Pulmonary artery endothelial cell (primary cell): Measurements from ENCODE around the gene MTG1. TPM values are rescaled to one million over a fixed set of nuclear protein-coding genes. Genes with fewer than 3 reads are reported as not detected.
"Not testable (repeated sequence)": the region's sequence is repeated elsewhere in the genome, so short reads cannot be mapped to it uniquely, and the experiment has no call there.

Experiments used
- DNase-seq: peaks from one replicate; pipeline ENCODE4 v3.0.0-alpha.2; 2011; ENCODE audit warnings: low read depth, low spot score
- total RNA-seq: library from RNA; depleted of rRNA; stranded (reverse); fragments of >200 nt; gene quantifications from 2 replicates; pipeline ENCODE4 v1.2.3, GENCODE V29; 2014

Gene MTG1
- total RNA-seq, 1 donor from 2014 or later, result 46.0 TPM

GRCh38 chr10:133358925-133359310, 35.0 kb upstream of the MTG1 start:
- no peak for DNase-seq

- no peak for DNase-seq
Measured at GRCh38 chr10:133359554-133359971, 34.4 kb upstream of the MTG1 start.

DNA sequence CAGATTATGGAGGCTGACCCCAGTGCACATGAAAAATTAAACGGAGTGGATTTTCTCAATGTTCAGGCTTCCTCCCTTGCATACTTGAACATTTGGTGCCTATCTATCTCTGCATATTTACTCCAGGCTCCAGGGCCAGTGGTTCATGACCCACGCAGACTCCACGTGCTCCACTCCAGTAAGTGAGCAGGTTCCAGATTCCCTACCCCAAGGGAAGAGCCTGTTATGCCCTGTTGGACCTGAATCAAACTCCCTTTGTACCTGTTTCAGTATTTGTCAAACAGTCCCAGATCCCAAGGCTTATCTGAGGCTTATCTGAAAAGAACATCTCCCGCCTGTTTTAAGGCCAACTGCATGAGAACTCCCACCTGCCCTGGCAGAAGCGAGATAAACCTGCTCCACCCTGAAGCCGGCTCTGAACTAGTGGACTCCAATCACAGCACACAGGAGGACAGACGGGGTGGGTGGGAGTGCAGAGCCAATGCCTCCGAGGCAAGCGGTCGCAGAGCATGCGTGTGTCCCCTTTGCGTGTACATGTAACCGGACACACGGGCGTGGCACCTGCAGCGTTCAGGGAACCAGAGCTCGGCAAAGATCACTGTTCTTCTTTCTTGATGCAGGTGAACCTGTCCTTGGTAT, 33.9 kb upstream of the MTG1 start:
- no peak for DNase-seq

DNA sequence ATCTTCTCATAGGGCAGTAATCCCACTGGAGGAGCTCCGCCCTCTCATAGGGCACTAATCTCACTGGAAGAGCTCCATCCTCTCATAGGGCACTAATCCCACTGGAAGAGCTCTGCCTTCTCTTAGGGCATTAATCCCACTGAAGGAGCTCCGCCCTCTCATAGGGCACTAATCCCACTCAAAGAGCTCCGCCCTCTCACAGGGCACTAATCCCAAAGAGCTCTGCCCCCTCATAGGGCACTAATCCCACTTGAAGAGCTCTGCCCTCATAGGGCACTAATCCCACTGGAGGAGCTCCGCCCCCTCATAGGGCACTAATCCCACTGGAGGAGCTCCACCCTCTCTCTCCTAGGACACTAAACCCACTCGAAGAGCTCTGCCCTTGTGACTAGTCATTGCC, 32.7 kb upstream of the MTG1 start:
- DNase-seq, result no peak

DNA sequence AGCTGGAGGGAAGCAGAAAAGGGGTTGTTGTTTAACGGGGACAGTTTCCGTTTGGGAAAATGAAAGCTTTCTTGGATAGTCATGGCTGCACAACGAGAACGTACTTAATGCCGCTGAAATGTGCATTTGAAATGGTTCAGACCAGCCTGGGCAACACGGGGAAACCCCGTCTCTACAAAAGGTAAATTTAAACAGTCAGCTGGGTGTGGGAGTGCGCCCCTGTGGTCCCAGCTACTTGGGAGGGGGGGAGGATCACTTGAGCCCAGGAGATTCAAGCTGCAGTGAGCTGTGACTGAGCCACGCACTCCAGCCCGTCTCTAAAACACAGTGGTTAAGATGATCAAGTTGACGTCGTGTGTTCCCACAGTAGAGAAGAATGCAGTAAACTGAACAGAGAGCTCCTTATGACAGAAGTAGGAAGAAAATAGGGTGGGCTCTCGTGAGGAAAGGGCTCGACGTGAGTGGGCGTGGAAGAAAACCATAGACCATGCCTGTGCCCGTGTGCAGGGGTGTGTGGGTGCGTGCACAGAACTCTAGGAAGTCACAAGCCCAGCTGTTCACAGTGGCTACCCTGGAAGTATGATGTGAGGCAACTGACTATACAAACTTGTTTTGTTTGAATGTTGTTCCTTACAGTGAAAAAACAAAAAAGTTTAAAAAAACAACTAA, 32.0 kb upstream of the MTG1 start:
- no peak for DNase-seq

GRCh38 chr10:133362846-133363245, 31.1 kb upstream of the MTG1 start:
- no peak for DNase-seq

- no peak for DNase-seq
Measured at GRCh38 chr10:133364645-133365431, 29.1 kb upstream of the MTG1 start.

- no peak for DNase-seq
Measured at GRCh38 chr10:133365461-133366129, 28.4 kb upstream of the MTG1 start.

DNA sequence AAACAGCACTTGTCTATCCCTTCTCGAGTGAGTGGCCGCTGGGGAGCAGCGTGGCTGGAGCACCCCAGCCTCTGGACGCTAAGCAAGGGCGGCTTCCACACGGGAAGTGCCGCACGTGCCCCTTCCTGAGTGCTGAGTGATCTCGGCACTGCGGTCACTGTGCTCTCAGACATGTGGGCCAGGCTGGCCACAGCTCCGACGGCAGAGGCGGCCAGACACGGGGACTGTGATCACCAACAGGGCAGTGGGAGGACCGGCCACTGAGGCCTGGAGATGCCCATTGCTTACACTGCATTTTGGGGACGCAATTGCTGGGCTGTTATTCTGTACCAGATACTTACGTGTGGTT, 27.9 kb upstream of the MTG1 start:
- no peak for DNase-seq

- no peak for DNase-seq
Measured at GRCh38 chr10:133366751-133367150, 27.2 kb upstream of the MTG1 start.

DNA sequence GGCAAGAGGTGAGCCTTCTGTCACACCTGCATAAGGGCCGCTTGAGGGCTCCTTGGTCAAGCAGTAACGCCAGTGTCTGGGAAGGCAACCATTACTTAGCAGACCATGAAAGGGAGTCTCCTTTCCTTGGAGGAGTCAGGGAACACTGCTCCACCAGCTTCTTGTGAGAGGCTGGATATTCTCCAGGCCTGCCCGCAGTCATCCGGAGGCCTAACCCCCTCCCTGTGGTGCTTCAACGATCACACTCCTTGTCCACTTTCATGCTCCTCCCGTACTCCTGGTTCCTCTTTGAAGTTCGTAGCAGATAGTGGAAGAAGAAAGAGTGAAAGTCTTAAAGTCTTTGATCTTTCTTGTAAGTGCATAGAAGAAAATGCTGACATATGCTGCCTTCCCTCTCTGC, 26.5 kb upstream of the MTG1 start:
- not testable (repeated sequence) for DNase-seq

DNA sequence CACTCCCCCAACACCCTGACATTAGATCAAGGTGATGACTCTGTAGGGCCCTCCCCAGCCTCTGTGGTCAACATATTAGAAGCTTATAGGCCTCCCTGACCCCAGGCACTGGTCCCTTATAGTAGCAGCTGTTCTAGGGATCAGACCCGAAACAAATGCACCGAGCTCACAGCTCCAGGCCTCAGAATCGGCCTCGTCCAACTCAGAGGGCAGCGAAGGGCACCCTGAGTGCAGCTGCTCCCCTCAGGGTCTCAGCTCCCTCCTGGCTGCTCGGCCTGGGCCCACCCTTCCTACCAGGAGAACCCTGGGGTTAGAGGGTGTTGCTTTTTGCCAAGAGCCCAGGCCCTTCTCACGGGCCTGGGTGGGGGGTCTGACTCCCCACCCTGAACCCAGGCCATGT, 25.8 kb upstream of the MTG1 start:
- no peak for DNase-seq

- no peak for DNase-seq
Measured at GRCh38 chr10:133370030-133370786, 23.7 kb upstream of the MTG1 start.

- no peak for DNase-seq
Measured at GRCh38 chr10:133372507-133372906, 21.4 kb upstream of the MTG1 start.

DNA sequence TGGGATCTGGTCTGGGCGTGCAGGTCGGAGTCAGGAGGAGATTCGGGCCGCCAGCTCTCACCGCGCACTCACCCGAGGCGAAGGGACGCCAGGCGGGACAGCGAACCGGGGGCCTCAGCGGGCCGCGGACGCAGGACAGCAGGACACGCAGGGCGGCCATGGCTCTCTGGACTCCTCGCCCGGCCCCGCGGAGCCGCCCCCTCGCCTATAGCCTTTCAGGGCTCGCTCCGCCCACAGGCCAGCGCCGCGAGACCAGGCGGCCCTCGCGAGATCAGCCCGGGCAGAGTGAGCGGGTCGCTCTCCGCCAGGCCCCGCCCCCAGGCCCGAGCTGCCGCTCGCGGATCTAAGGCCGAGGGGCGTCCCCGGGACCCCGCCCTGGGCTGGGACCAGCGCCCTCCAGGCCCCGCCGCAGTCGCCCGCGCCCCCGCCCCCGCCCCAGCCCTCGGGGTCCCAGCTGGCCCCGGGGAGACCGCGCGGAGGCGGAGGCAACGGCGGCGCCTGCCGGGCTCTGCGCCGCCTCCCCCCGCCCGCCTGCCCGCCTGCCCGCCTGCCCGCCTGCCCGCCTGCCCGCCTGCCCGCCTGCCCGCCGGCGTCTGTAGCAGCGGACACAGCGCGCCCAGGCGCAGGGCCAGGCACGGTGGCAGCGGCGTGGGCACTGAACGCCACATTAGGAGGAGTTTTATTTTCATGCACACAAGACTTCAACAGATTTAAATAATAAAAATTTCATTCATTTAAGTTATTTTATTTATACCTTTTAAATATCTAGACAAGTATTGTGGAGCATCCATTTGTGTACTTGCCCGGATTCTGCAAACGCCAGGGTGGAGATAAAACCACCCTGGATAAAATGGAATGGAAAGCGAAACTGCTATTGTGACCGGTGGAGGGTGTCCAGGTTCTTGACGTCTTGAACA, 20.5 kb upstream of the MTG1 start, which contains the start of gene ECHS1:
TSS of gene ECHS1 (minus strand) at position 181 of the 917 bp plus-strand sequence. CDS start at position 160, 21 bp downstream.
- DNase-seq, result peak; percentile 68

DNA sequence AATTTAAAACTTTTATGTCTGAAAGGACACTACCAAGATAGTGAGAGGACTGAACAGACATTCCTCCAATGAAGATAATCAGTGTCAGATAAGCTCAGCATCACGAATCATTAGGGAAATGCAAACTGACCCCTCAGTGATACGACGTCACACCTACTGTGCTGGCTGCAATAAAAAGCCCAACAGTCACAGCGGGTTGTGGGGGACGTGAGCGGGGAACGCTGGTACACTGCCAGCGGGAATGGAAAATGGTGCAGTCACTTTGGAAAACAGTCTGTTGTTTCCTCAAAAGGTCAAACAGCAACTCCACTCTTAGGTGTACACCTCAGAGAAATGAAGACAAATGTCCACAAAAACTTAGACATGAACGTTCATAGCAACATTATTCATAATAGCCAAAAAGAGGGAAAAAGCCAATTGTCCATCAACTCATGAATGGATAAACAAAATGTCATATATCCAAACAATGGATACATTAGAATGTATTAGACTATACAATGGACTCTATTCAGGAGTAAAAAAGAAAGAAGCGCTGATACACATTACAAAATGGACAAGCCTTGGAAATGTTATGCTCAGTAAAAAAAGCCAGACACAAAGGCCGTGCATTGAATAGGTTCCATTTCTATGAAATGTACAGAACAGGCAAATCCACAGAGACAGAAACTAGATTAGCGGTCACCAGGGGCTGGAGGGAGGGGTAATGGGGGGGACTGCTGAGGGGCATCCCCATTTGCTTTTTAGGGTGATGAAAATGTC, 18.4 kb upstream of the MTG1 start:
- DNase-seq, result no peak

- not testable (repeated sequence) for DNase-seq
Measured at GRCh38 chr10:133376183-133376582, 17.8 kb upstream of the MTG1 start.

DNA sequence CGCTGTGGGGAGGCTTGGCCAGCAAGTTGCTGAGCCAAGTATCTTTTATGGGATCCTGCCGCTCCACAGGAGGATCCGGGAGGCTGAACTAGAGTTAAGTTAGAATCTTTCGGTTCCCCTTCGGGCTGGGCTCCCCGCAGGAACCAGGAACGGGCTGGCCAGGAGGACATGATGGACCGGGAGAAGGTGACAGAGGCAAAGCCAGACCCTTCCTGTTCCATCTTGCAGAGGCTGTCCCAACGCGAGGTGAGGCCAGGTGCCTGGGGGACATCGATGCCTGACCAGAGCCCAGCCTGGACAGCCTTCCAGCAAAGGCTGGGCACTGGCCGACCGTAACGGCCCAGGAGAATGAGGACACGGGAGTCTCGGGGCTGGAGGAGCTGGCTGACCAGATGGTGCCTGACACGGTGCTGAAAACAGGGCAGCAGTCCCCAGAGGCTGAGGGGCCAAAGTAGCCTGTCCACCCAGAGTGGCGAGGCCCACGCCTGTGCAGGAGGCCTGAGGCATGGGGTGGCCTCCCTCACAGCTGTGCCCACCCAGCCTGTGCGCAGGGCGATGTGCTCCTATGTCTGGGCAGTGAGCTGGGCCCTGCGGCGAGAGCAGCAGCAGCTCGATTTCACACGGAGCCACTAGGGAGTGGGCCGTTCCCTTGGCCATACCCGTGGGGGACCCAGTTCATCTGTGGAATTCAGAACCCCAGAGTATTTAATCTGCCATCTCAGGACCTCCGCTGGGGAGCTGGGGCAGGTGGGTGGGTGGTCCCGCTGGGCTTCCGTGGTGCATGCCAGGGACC, 16.7 kb upstream of the MTG1 start:
- DNase-seq, result no peak

DNA sequence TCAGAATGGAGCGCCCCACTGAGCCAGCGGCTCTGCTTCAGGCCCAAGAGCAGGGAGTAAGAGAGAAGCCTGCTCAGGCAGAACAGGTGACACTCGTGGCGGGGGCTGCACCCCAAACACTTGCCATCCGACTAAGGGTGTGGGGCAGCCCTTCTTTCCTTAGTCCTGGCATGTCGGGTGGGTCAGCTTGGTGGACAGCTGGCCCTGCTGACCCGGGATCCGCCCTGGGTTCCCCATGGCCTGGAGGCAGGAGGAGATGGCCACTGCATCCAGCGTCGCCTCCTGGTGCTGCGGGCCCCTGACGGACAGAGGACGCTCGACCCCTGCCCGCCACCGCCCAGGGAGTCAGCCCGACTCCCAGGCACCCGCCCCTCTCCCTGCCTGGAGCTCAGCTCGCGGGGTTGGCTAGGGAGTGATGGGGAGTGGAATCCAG, 16.1 kb upstream of the MTG1 start:
- DNase-seq, result no peak
